Left ventricle myocardium inferior (tissue), 1 donor: ENCODE data around the gene NFIL3. TPM values are rescaled to one million over a fixed set of nuclear protein-coding genes. Genes with fewer than 3 reads are reported as not detected.
"Not testable (repeated sequence)": the region's sequence is repeated elsewhere in the genome, so short reads cannot be mapped to it uniquely, and the experiment has no call there.

Experiments
- DNase-seq: peaks from one replicate; pipeline ENCODE4 v3.0.0-alpha.2; 2020
- H3K27ac ChIP-seq: fragments of 200-600 bp; replicated peaks from 2 replicates; pipeline ENCODE4 v1.8.0; 2021
- H3K27me3 ChIP-seq: fragments of 200-600 bp; 2 replicates; pipeline ENCODE4 v1.8.0; 2021; ENCODE audit warnings: low read depth
- H3K36me3 ChIP-seq: fragments of 200-600 bp; 2 replicates; pipeline ENCODE4 v1.8.0; 2021
- H3K4me1 ChIP-seq: fragments of 200-600 bp; 2 replicates; pipeline ENCODE4 v1.8.0; 2021
- H3K4me3 ChIP-seq: fragments of 200-600 bp; 2 replicates; pipeline ENCODE4 v1.8.0; 2021; ENCODE audit warnings: mild to moderate bottlenecking, moderate library complexity
- H3K9me3 ChIP-seq: fragments of 200-600 bp; replicated peaks from 2 replicates; pipeline ENCODE4 v1.8.0; 2021
- intact Hi-C: fragments of 100-400 bp; cut with micrococcal nuclease; formaldehyde crosslinking; loops from one replicate; pipeline ENCODE4 v1.11.0; 2022
- total RNA-seq: library from RNA; stranded (reverse); fragmentation: NEBNext Ultra II Directional; extraction: Animal tissue kit (Norgen Biotek cat#: 25700); gene quantifications from one replicate; pipeline ENCODE4 v1.2.1, GENCODE V29; 2021
- TF ChIP-seq, protein P1 (sequence below): fragments of 200-600 bp; IDR thresholded peaks from 2 replicates; pipeline ENCODE4 v1.8.0; 2021; ENCODE audit warnings: antibody characterized with exemption, mild to moderate bottlenecking, borderline replicate concordance
- donor health status: DM: no; HTN: yes; CAD: no; lungs with severe emphysema.

The NFIL3 gene
- total RNA-seq, 1 donor from 2014 or later = 25.6 TPM

DNA sequence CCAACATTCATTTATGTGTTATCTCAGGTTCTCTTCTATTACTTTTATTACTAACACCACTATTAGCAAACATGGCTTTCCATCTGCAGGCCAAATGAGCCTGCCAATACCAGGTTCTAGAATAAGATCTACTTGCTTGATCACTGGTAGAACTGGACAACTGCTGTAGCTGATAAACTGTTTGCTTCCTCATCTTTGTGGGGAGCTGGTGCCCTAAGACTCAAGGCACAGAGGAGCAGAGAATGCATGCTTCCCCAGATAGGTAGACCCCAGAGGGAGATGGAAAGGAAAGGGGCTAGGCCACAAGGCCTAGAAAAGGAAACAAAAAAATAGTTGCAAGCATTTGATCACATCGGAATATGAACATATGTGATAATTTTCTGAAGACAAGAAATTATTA, 31.2 kb downstream of the NFIL3 start:
- TF ChIP-seq, protein P1, sequence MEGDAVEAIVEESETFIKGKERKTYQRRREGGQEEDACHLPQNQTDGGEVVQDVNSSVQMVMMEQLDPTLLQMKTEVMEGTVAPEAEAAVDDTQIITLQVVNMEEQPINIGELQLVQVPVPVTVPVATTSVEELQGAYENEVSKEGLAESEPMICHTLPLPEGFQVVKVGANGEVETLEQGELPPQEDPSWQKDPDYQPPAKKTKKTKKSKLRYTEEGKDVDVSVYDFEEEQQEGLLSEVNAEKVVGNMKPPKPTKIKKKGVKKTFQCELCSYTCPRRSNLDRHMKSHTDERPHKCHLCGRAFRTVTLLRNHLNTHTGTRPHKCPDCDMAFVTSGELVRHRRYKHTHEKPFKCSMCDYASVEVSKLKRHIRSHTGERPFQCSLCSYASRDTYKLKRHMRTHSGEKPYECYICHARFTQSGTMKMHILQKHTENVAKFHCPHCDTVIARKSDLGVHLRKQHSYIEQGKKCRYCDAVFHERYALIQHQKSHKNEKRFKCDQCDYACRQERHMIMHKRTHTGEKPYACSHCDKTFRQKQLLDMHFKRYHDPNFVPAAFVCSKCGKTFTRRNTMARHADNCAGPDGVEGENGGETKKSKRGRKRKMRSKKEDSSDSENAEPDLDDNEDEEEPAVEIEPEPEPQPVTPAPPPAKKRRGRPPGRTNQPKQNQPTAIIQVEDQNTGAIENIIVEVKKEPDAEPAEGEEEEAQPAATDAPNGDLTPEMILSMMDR = no peak
- intact Hi-C loops = no loop called here
- no peak overlapping the region for H3K4me3 ChIP-seq
- no peak for DNase-seq
- H3K9me3 ChIP-seq = no peaks in the 10 kb centered on the region
- H3K27me3 ChIP-seq = no peaks in the 10 kb centered on the region
- no peak overlapping the region for H3K27ac ChIP-seq
- H3K36me3 ChIP-seq = no peaks in the 10 kb centered on the region
- no peaks in the 10 kb centered on the region for H3K4me1 ChIP-seq

DNA sequence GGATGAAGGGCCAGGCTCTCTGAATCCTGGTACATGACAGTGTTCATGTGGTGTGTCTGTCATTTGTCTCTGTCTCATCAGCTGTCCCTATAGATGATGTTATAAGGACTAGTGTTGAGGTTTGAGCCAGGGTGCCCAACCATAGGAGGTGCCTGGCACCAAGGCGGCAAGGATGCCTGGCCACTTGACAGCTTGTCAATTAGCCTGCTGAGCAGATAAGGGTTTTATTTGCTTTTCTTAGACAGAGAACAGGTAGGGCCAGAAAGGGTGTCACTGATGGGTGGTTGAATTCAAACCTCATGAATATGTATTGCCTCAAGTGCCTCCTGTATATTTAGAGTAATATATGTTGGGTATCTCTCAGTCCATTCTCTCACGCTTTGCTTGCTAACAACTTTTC, 31.8 kb downstream of the NFIL3 start:
- Histone ChIP-seq H3K4me3 (no peak overlapping the region), H3K4me1 (no peaks in the 10 kb centered on the region), H3K9me3 (no peaks in the 10 kb centered on the region), H3K27ac (no peak overlapping the region), H3K36me3 (no peaks in the 10 kb centered on the region), H3K27me3 (no peaks in the 10 kb centered on the region)
- intact Hi-C loops = no loop called here
- TF ChIP-seq, protein P1 = no peak
- DNase-seq = no peak

DNA sequence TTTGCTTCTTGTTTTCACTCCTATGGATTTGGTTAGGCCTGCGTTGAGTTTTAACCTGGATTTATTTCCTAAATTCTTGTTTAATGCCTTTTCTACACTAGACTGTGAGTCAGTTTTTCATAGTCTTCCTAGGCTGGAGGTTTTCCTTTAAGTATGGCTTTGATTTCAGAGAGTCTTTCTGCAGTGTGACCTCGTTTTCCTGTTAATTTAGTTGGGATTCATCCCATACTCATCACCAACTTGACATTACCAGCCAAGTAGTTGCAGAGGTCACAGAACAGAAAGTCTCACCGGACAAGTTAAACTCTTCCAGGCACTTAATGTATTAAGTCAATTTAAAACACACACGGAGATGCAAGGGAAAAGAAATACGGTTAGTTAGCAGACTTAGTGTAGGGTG, 32.2 kb downstream of the NFIL3 start:
- no peak for DNase-seq
- Histone ChIP-seq H3K36me3 (no peaks in the 10 kb centered on the region), H3K4me3 (no peak overlapping the region), H3K9me3 (no peaks in the 10 kb centered on the region), H3K4me1 (no peaks in the 10 kb centered on the region), H3K27me3 (no peaks in the 10 kb centered on the region), H3K27ac (no peak overlapping the region)
- intact Hi-C loops = no loop called here
- TF ChIP-seq, protein P1 = no peak

DNA sequence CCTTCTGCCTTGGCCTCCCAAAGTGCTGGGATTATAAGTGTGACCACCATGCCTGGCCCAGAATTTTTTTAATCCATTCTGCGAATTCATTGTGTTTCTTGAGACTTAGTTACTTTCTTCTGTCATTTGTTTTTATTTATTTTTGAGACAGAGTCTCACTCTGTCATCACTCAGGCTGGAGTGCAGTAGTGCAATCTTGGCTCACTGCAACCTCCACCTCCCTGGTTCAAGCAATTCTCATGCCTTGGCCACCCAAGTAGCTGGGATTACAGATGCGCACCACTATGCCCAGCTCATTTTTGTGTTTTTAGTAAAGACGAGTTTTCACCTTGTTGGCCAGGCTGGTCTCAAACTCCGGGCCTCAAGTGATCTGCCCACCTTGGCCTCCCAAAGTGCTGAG, 33.9 kb downstream of the NFIL3 start:
- H3K27ac ChIP-seq, H3K4me3 ChIP-seq, H3K27me3 ChIP-seq, intact Hi-C loops, H3K9me3 ChIP-seq, H3K4me1 ChIP-seq, H3K36me3 ChIP-seq, DNase-seq: not testable (repeated sequence)

DNA sequence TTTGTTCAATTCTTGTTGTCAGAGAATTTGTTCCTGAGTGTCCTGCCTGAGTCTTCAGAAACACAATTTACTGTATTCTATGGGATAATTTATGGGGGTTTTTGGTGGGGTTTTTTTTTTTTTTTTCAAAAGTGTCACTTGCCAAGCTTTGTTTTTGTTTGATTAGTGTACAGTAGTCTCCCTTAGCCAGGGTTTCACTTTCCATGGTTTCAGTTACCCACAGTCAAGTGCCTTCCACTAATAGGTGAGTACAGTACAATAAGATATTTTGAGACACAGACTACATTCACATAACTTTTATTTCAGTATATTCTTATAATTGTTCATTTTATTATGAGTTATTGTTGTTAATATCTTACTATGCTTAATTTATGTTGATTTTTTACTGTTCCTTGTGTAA, 36.9 kb downstream of the NFIL3 start:
- TF ChIP-seq, protein P1 = no peak
- DNase-seq = no peak
- Histone ChIP-seq H3K27me3 (no peaks in the 10 kb centered on the region), H3K9me3 (no peaks in the 10 kb centered on the region), H3K27ac (no peak overlapping the region), H3K4me3 (no peak overlapping the region), H3K4me1 (no peaks in the 10 kb centered on the region), H3K36me3 (no peaks in the 10 kb centered on the region)
- intact Hi-C loops = no loop called here

DNA sequence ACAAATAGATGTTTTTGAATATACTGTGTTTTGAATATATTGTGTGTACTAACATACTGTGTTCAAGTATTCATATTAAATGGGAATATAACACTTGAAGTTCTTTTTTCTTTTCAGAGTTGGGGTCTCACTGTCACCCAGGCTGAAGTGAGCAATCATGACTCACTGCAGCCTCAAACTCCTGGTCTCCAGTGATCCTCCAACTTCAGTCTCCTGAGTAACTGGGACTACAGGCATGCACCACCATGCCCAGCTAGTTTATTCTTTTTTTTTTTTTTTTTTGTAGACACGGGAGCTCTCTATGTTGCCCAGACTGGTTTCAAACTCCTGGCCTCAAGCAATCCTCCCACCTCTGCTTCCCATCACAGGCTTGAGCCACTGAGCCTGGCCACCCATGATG, 38.7 kb downstream of the NFIL3 start:
- TF ChIP-seq, protein P1 = no peak
- Histone ChIP-seq H3K9me3 (no peaks in the 10 kb centered on the region), H3K4me1 (no peaks in the 10 kb centered on the region), H3K27ac (no peak overlapping the region), H3K36me3 (no peaks in the 10 kb centered on the region), H3K4me3 (no peak overlapping the region), H3K27me3 (no peaks in the 10 kb centered on the region)
- intact Hi-C loops = no loop called here
- DNase-seq = no peak
